HepG2 (cell line): ENCODE measurements around the gene APC2. TPM values are rescaled to one million over a fixed set of nuclear protein-coding genes. Genes with fewer than 3 reads are reported as not detected.

Experiments used
- ARNT ChIP-seq: fragments of 450-650 bp; IDR thresholded peaks from 2 replicates; pipeline ENCODE4 v1.6.1; 2017
- ARNT2 ChIP-seq: sonication (generic); formaldehyde crosslinking; IDR thresholded peaks from 2 replicates; pipeline ENCODE4 v1.8.0; 2022; ENCODE audit warnings: mild to moderate bottlenecking, low read depth, missing genetic modification reagents, moderate library complexity
- DNMT3B ChIP-seq: conservative IDR thresholded peaks from 2 replicates; pipeline ENCODE4 v1.6.1; 2016; ENCODE audit warnings: missing biosample characterization, control low read depth
- ETV6 ChIP-seq: sonication (generic); formaldehyde crosslinking; conservative IDR thresholded peaks from 2 replicates; pipeline ENCODE4 v1.4.0; 2020; ENCODE audit warnings: missing genetic modification reagents
- KDM1A ChIP-seq: IDR thresholded peaks from 2 replicates; pipeline ENCODE4 v1.6.1; 2016; ENCODE audit warnings: missing compliant biosample characterization
- MTF2 ChIP-seq: sonication (generic); formaldehyde crosslinking; IDR thresholded peaks from 2 replicates; pipeline ENCODE4 v1.5.0; 2020; ENCODE audit warnings: missing genetic modification reagents, borderline replicate concordance
- NFRKB ChIP-seq: fragments of 450-650 bp; IDR thresholded peaks from 2 replicates; pipeline ENCODE4 v1.6.1; 2017
- NPAS2 ChIP-seq: sonication (generic); formaldehyde crosslinking; IDR thresholded peaks from 2 replicates; pipeline ENCODE4 v1.8.0; 2022; ENCODE audit warnings: mild to moderate bottlenecking, missing genetic modification reagents, borderline replicate concordance
- NR2C2 ChIP-seq: sonication (generic); formaldehyde crosslinking; IDR thresholded peaks from 2 replicates; pipeline ENCODE4 v1.4.0; 2020; ENCODE audit warnings: missing genetic modification reagents, mild to moderate bottlenecking, moderate library complexity, borderline replicate concordance
- POGZ ChIP-seq: sonication (generic); formaldehyde crosslinking; IDR thresholded peaks from 2 replicates; pipeline ENCODE4 v1.4.0; 2020; ENCODE audit warnings: mild to moderate bottlenecking, missing genetic modification reagents
- RBFOX2 ChIP-seq: fragments of 200-400 bp; formaldehyde crosslinking; IDR thresholded peaks from 2 replicates; pipeline ENCODE4 v1.6.1; 2017; ENCODE audit warnings: low read depth, mild to moderate bottlenecking, low read length
- RBM39 ChIP-seq: fragments of 200-400 bp; formaldehyde crosslinking; IDR thresholded peaks from one replicate; pipeline ENCODE4 v1.6.1; 2018; ENCODE audit warnings: antibody characterized with exemption, mild to moderate bottlenecking, low read depth, low read length; ENCODE audit not compliant: poor library complexity, severe bottlenecking
- TBX2 ChIP-seq: sonication (generic); formaldehyde crosslinking; IDR thresholded peaks from 2 replicates; pipeline ENCODE4 v1.5.0; 2020; ENCODE audit warnings: missing genetic modification reagents, mild to moderate bottlenecking, borderline replicate concordance
- TGIF2 ChIP-seq: IDR thresholded peaks from 2 replicates; pipeline ENCODE4 v1.6.1; 2016; ENCODE audit warnings: control low read depth, missing compliant biosample characterization
- THAP11 ChIP-seq: IDR thresholded peaks from 2 replicates; pipeline ENCODE4 v1.6.1; 2016; ENCODE audit warnings: missing biosample characterization, missing genetic modification reagents
- ZBTB4 ChIP-seq: sonication (generic); formaldehyde crosslinking; IDR thresholded peaks from 2 replicates; pipeline ENCODE4 v1.4.0; 2020; ENCODE audit warnings: missing genetic modification reagents, mild to moderate bottlenecking, borderline replicate concordance
- ZC3H4 ChIP-seq: sonication (generic); formaldehyde crosslinking; IDR thresholded peaks from 2 replicates; pipeline ENCODE4 v1.4.0; 2020; ENCODE audit warnings: missing genetic modification reagents, borderline replicate concordance
- ZNF263 ChIP-seq: sonication (generic); formaldehyde crosslinking; IDR thresholded peaks from 2 replicates; pipeline ENCODE4 v1.4.0; 2020; ENCODE audit warnings: missing genetic modification reagents
- ZNF292 ChIP-seq: sonication (generic); formaldehyde crosslinking; IDR thresholded peaks from 2 replicates; pipeline ENCODE4 v1.8.1; 2022; ENCODE audit warnings: mild to moderate bottlenecking, low read depth, missing genetic modification reagents, borderline replicate concordance
- ZNF333 ChIP-seq: sonication (generic); formaldehyde crosslinking; IDR thresholded peaks from 2 replicates; pipeline ENCODE4 v1.4.0; 2020; ENCODE audit warnings: mild to moderate bottlenecking, missing genetic modification reagents, borderline replicate concordance
- ZNF773 ChIP-seq: sonication (generic); formaldehyde crosslinking; IDR thresholded peaks from 2 replicates; pipeline ENCODE4 v1.4.0; 2020; ENCODE audit warnings: missing genetic modification reagents, borderline replicate concordance
- ZNF800 ChIP-seq: sonication (generic); formaldehyde crosslinking; IDR thresholded peaks from 2 replicates; pipeline ENCODE4 v1.4.0; 2020; ENCODE audit warnings: missing genetic modification reagents
- ZSCAN29 ChIP-seq: sonication (generic); formaldehyde crosslinking; conservative IDR thresholded peaks from 2 replicates; pipeline ENCODE4 v1.4.0; 2020; ENCODE audit warnings: mild to moderate bottlenecking, missing genetic modification reagents
- polyA plus RNA-seq, 8 experiments: library from polyadenylated mRNA; depleted of rRNA in 3 of 8; stranded (reverse) in 7 of 8; unstranded in 1 of 8; fragments of >200 nt; fragmentation: Illumina TruSeq in 4 of 8; extraction: Trizol in 4 of 8; gene quantifications; 2 replicates each; pipeline versions ENCODE4 v1.2.1 to v1.2.3, GENCODE V29; 2011 to 2016; ENCODE audit warnings: low read depth in 4 of 8, missing spikeins in 1 of 8, mixed read lengths in 1 of 8; ENCODE audit not compliant: insufficient read depth in 1 of 8
- total RNA-seq, 5 experiments: library from RNA; depleted of rRNA; stranded (reverse); fragments of >200 nt; fragmentation: Illumina TruSeq; extraction: Trizol; gene quantifications; 2 replicates each; pipeline ENCODE4 v1.2.3, GENCODE V29; 2016; ENCODE audit warnings: low read depth in 1 of 5

APC2 gene
- total and polyA plus RNA-seq, 2 of the 13 experiments (the other 11 are each of a cell fraction or from before 2014, with no cell fraction given), result 0.08 to 0.22 TPM

- TF ChIP-seq TBX2 (CRISPR knock-in tag) (no peak), RBFOX2 (0 out of 2 replicates have a peak, but pooled peaks have one; percentile 19), THAP11 (no peak), NPAS2 (CRISPR knock-in tag) (no peak), ARNT2 (CRISPR knock-in tag) (no peak), RBM39 (no peak), KDM1A (no peak), NFRKB (no peak), ZNF333 (CRISPR knock-in tag) (no peak), ZNF263 (CRISPR knock-in tag) (no peak), ZBTB4 (CRISPR knock-in tag) (no peak), ZC3H4 (CRISPR knock-in tag) (no peak), TGIF2 (CRISPR knock-in tag) (no peak), ZNF773 (CRISPR knock-in tag) (no peak), ZSCAN29 (no peak), POGZ (no peak), ZNF292 (CRISPR knock-in tag) (no peak), ETV6 (CRISPR knock-in tag) (no peak), DNMT3B (no peak), ZNF800 (peak; percentile 67; the same call in 1 of the 2 replicates), MTF2 (CRISPR knock-in tag) (no peak), ARNT (no peak), NR2C2 (CRISPR knock-in tag) (no peak)
Measured at GRCh38 chr19:1468821-1469254, 18.9 kb downstream of the APC2 start (continued).
